HG03354 (cell line): ENCODE results near the gene INTS4.

Source experiments
- ATAC-seq: cut with Tn5 transposase; IDR thresholded peaks from one replicate; pipeline ENCODE4 v1.9.1; 2021; ENCODE audit warnings: mild to moderate bottlenecking; ENCODE audit not compliant: unreplicated experiment, poor library complexity, severe bottlenecking

The INTS4 gene

GRCh38 chr11:77833302-77833701, 161.2 kb downstream of the INTS4 start:
- no peak for ATAC-seq

GRCh38 chr11:77828926-77829325, 165.5 kb downstream of the INTS4 start:
- no peak for ATAC-seq
